H1 (cell line): ENCODE measurements around the gene CACNA1G. TPM values are rescaled to one million over a fixed set of nuclear protein-coding genes. Genes with fewer than 3 reads are reported as not detected.
A peak's percentile ranks its signal among the peaks of the same experiment; 100 is the strongest.

ENCODE experiments used
- CTCF ChIA-PET: fragments of 300-600 bp; sonication (Branson Sonifier 250); formaldehyde crosslinking; loops from one replicate; lab custom pipeline; 2021; ENCODE audit not compliant: partially characterized antibody; lab: Charles Lee
- POLR2A ChIA-PET: fragments of 300-600 bp; sonication (Branson Sonifier 250); formaldehyde crosslinking; loops from one replicate; lab custom pipeline; 2021; ENCODE audit warnings: inconsistent platforms; ENCODE audit not compliant: partially characterized antibody; lab: Charles Lee
- DNase-seq, 2 experiments: peaks; one replicate each; pipeline versions ENCODE4 v3.0.0 to v3.0.0-alpha.2; 2010 to 2022; ENCODE audit warnings: low spot score in 2 of 2, low read depth in 1 of 2, mixed read lengths in 1 of 2
- FAIRE-seq: peaks from 2 replicates; lab custom pipeline; 2011; peaks lifted over from hg19 to GRCh38; lab: Jason Lieb, UNC
- H2AFZ ChIP-seq: 2 replicates; pipeline ENCODE4 v1.8.1; 2012; ENCODE audit warnings: low read length, inconsistent platforms
- H2AK5ac ChIP-seq: 2 replicates; pipeline ENCODE4 v1.6.1; 2013; ENCODE audit warnings: low read depth, low read length
- H2BK120ac ChIP-seq: replicated peaks from 2 replicates; pipeline ENCODE3; 2013; ENCODE audit warnings: low read depth, low read length, inconsistent platforms
- H2BK12ac ChIP-seq: 2 replicates; pipeline ENCODE4 v1.6.1; 2013; ENCODE audit warnings: low read depth, low read length
- H2BK15ac ChIP-seq: 2 replicates; pipeline ENCODE4 v1.6.1; 2013; ENCODE audit warnings: low read length
- H2BK20ac ChIP-seq: 2 replicates; pipeline ENCODE4 v1.6.1; 2013; ENCODE audit warnings: low read length
- H2BK5ac ChIP-seq: 2 replicates; pipeline ENCODE4 v1.6.1; 2013; ENCODE audit warnings: low read depth, low read length
- H3K14ac ChIP-seq: 2 replicates; pipeline ENCODE4 v1.6.1; 2013; ENCODE audit warnings: inconsistent platforms; ENCODE audit not compliant: insufficient read length
- H3K18ac ChIP-seq: 2 replicates; pipeline ENCODE4 v1.6.1; 2013; ENCODE audit warnings: low read length; ENCODE audit errors: extremely low read depth
- H3K23ac ChIP-seq: 2 replicates; pipeline ENCODE4 v1.6.1; 2013; ENCODE audit warnings: inconsistent platforms; ENCODE audit not compliant: insufficient read length
- H3K23me2 ChIP-seq: 2 replicates; pipeline ENCODE4 v1.6.1; 2013; ENCODE audit warnings: low read depth, low read length
- H3K27ac ChIP-seq: 2 replicates; pipeline ENCODE4 v1.6.1; 2011; ENCODE audit warnings: low read depth, low read length, inconsistent platforms
- H3K27me3 ChIP-seq, 4 experiments: replicated peaks in 1 of 4; 1 replicate in 1 of 4; 2 replicates in 3 of 4; pipeline versions ENCODE4 v1.6.1 to v1.8.1; 2011 to 2013; ENCODE audit warnings: low read length in 3 of 4, mild to moderate bottlenecking in 3 of 4, inconsistent platforms in 2 of 4, mixed read lengths in 2 of 4, moderate library complexity in 1 of 4; ENCODE audit not compliant: control insufficient read depth in 3 of 4, insufficient read depth in 3 of 4; ENCODE audit errors: extremely low read depth in 1 of 4
- H3K36me3 ChIP-seq, 4 experiments: 2 replicates each; pipeline versions ENCODE4 v1.6.1 to v1.8.1; 2011 to 2013; ENCODE audit warnings: mild to moderate bottlenecking in 4 of 4, low read length in 3 of 4, moderate library complexity in 2 of 4, control low read depth in 1 of 4, inconsistent platforms in 1 of 4; ENCODE audit not compliant: insufficient read depth in 4 of 4, control insufficient read depth in 2 of 4
- H3K4ac ChIP-seq: replicated peaks from 2 replicates; pipeline ENCODE3; 2013; ENCODE audit warnings: low read length, low read depth, mixed read lengths, inconsistent platforms; ENCODE audit not compliant: insufficient read length
- H3K4me1 ChIP-seq, 4 experiments: replicated peaks in 1 of 4; 1 replicate in 1 of 4; 2 replicates in 3 of 4; pipeline versions ENCODE4 v1.6.1 to v1.8.1; 2011 to 2013; ENCODE audit warnings: low read length in 3 of 4, inconsistent platforms in 2 of 4, mixed read lengths in 1 of 4; ENCODE audit not compliant: insufficient read depth in 4 of 4, control insufficient read depth in 3 of 4
- H3K4me2 ChIP-seq, 2 experiments: 2 replicates each; pipeline versions ENCODE4 v1.6.1 to v1.8.1; 2011 to 2013; ENCODE audit warnings: low read depth in 2 of 2, low read length in 2 of 2, control low read depth in 1 of 2, inconsistent platforms in 1 of 2, mild to moderate bottlenecking in 1 of 2; ENCODE audit not compliant: insufficient read depth in 1 of 2
- H3K4me3 ChIP-seq, 4 experiments: fragments of 200-600, 300-600 bp in 1 of 4; sonication (generic), shearing (Covaris generic), sonication (Bioruptor Twin) in 1 of 4; 2 replicates each; pipeline versions ENCODE4 v1.5.1 to v1.8.1; 2011 to 2016; ENCODE audit warnings: low read length in 4 of 4, low read depth in 3 of 4, control low read depth in 2 of 4, inconsistent platforms in 2 of 4, mild to moderate bottlenecking in 2 of 4, mixed read lengths in 1 of 4, moderate library complexity in 1 of 4; ENCODE audit not compliant: insufficient read depth in 2 of 4; ENCODE audit errors: extremely low read depth in 1 of 4
- H3K56ac ChIP-seq: replicated peaks from 2 replicates; pipeline ENCODE3; 2013; ENCODE audit warnings: low read depth, mild to moderate bottlenecking, mixed read lengths, low read length, inconsistent platforms; ENCODE audit not compliant: insufficient read length
- H3K79me1 ChIP-seq: 2 replicates; pipeline ENCODE4 v1.6.1; 2013; ENCODE audit warnings: low read depth, low read length, control low read depth
- H3K79me2 ChIP-seq, 2 experiments: 2 replicates each; pipeline versions ENCODE4 v1.6.1 to v1.8.1; 2012 to 2013; ENCODE audit warnings: low read length in 2 of 2, mild to moderate bottlenecking in 2 of 2, inconsistent platforms in 1 of 2; ENCODE audit not compliant: insufficient read depth in 2 of 2, control insufficient read depth in 1 of 2
- H3K9ac ChIP-seq, 4 experiments: replicated peaks in 1 of 4; 1 replicate in 1 of 4; 2 replicates in 3 of 4; pipeline versions ENCODE4 v1.6.1 to v1.8.1; 2011 to 2013; ENCODE audit warnings: low read depth in 3 of 4, low read length in 3 of 4, control low read depth in 2 of 4, mild to moderate bottlenecking in 2 of 4, moderate library complexity in 2 of 4, inconsistent platforms in 1 of 4; ENCODE audit errors: extremely low read depth in 1 of 4
- H3K9me3 ChIP-seq, 2 experiments: 2 replicates each; pipeline versions ENCODE4 v1.6.1 to v1.8.1; 2012 to 2013; ENCODE audit warnings: mild to moderate bottlenecking in 2 of 2, moderate library complexity in 2 of 2, control low read depth in 1 of 2, inconsistent platforms in 1 of 2, low read depth in 1 of 2, low read length in 1 of 2, mixed read lengths in 1 of 2; ENCODE audit not compliant: insufficient read depth in 2 of 2
- H4K20me1 ChIP-seq, 2 experiments: replicated peaks in 1 of 2; 2 replicates each; pipeline versions ENCODE3 to v1.8.1; 2011 to 2013; ENCODE audit warnings: inconsistent platforms in 2 of 2, low read length in 2 of 2, mild to moderate bottlenecking in 1 of 2; ENCODE audit not compliant: insufficient read depth in 2 of 2, control insufficient read depth in 1 of 2
- H4K5ac ChIP-seq: 2 replicates; pipeline ENCODE4 v1.6.1; 2013; ENCODE audit warnings: low read length, low read depth, mixed read lengths, inconsistent platforms; ENCODE audit not compliant: insufficient read length
- H4K8ac ChIP-seq: 2 replicates; pipeline ENCODE4 v1.8.0; 2013; ENCODE audit warnings: mild to moderate bottlenecking, moderate library complexity, low read length, inconsistent platforms; ENCODE audit not compliant: insufficient read depth; ENCODE audit errors: extremely low read depth
- H4K91ac ChIP-seq: replicated peaks from 2 replicates; pipeline ENCODE3; 2013; ENCODE audit warnings: low read length, mixed read lengths, inconsistent platforms; ENCODE audit not compliant: insufficient read length
- BCL11A ChIP-seq, 2 experiments: IDR thresholded peaks; one replicate each; pipeline ENCODE4 v1.6.1; 2011; ENCODE audit warnings: low read depth in 2 of 2, low read length in 2 of 2, mild to moderate bottlenecking in 2 of 2
- BRCA1 ChIP-seq: IDR thresholded peaks from 2 replicates; pipeline ENCODE4 v1.6.1; 2012; ENCODE audit warnings: low read depth, low read length, improper control_type of control experiment
- CBX8 ChIP-seq: fragments of 300-800, 300-1000 bp; sonication (generic); IDR thresholded peaks from 2 replicates; pipeline ENCODE4 v1.7.1; 2016; ENCODE audit warnings: low read depth, low read length, borderline replicate concordance
- FOSL1 ChIP-seq: IDR thresholded peaks from 2 replicates; pipeline ENCODE4 v1.6.1; 2011; ENCODE audit warnings: mild to moderate bottlenecking, low read depth, low read length, moderate library complexity; ENCODE audit not compliant: insufficient read depth
- HDAC6 ChIP-seq: IDR thresholded peaks from one replicate; pipeline ENCODE4 v1.7.1; 2012; ENCODE audit warnings: low read depth, mild to moderate bottlenecking, inconsistent platforms, low read length, moderate library complexity
- JUND ChIP-seq: IDR thresholded peaks from 2 replicates; pipeline ENCODE4 v1.6.1; 2011; ENCODE audit warnings: mild to moderate bottlenecking, improper control_type of control experiment, low read length
- NRF1 ChIP-seq: IDR thresholded peaks from 2 replicates; pipeline ENCODE4 v1.6.1; 2011; ENCODE audit warnings: mild to moderate bottlenecking, low read depth, low read length, improper control_type of control experiment
- POLR2AphosphoS5 ChIP-seq: IDR thresholded peaks from 2 replicates; pipeline ENCODE4 v1.6.1; 2011; ENCODE audit warnings: low read depth, low read length
- SIRT6 ChIP-seq: IDR thresholded peaks from one replicate; pipeline ENCODE4 v1.7.1; 2012; ENCODE audit warnings: low read length, inconsistent platforms
- SP1 ChIP-seq: IDR thresholded peaks from 2 replicates; pipeline ENCODE4 v1.6.1; 2011; ENCODE audit warnings: low read depth, low read length
- TCF12 ChIP-seq: IDR thresholded peaks from 2 replicates; pipeline ENCODE4 v1.6.1; 2011; ENCODE audit warnings: low read depth, mild to moderate bottlenecking, low read length
- YY1 ChIP-seq: IDR thresholded peaks from 2 replicates; pipeline ENCODE4 v1.6.1; 2011; ENCODE audit warnings: low read depth, mild to moderate bottlenecking, low read length
- WGBS, 2 experiments: shearing (Covaris generic) in 1 of 2; methylation state at CpG; one replicate each; pipeline versions ENCODE4 v1.1.6 to v1.1.7; 2013 to 2015; ENCODE audit warnings: low lambda C conversion rate in 2 of 2, mixed read lengths in 2 of 2, inconsistent platforms in 1 of 2, low coverage in 1 of 2, missing lambda C conversion rate in 1 of 2; ENCODE audit not compliant: insufficient replicate concordance in 2 of 2, insufficient coverage in 1 of 2, insufficient read length in 1 of 2; ENCODE audit errors: extremely low coverage in 1 of 2, missing lambda C conversion rate in 1 of 2; 5-methylcytosine and 5-hydroxymethylcytosine counted together
- polyA plus RNA-seq, 7 experiments: library from polyadenylated mRNA; depleted of rRNA in 3 of 7; stranded (reverse) in 5 of 7; unstranded in 2 of 7; fragments of >200 nt in 5 of 7; fragments of 200-250 nt in 2 of 7; gene quantifications; 1 replicate in 5 of 7; 2 replicates in 1 of 7; 4 replicates in 1 of 7; pipeline versions ENCODE4 v1.2.1 to v1.2.3, GENCODE V29; 2011 to 2013; ENCODE audit warnings: missing spikeins in 2 of 7, mixed read lengths in 2 of 7
- total RNA-seq: library from RNA; stranded (reverse); fragmentation: NEBNext Ultra II Directional; extraction: Animal tissue kit (Norgen Biotek cat#: 25700); gene quantifications from 2 replicates; pipeline ENCODE4 v1.2.1, GENCODE V29; 2021
- TF ChIP-seq, protein P1 (sequence below): IDR thresholded peaks from 2 replicates; pipeline ENCODE4 v1.6.1; 2011; ENCODE audit warnings: low read depth, mild to moderate bottlenecking, low read length; ENCODE audit not compliant: insufficient read depth
- TF ChIP-seq, protein P2 (sequence below): IDR thresholded peaks from 2 replicates; pipeline ENCODE4 v1.6.1; 2012; ENCODE audit warnings: inconsistent platforms

CACNA1G gene
- total and polyA plus RNA-seq, 2 of the 8 experiments (the other 6 are each of a cell fraction or from before 2014, with no cell fraction given): 2.9 to 4.9 TPM

- Histone ChIP-seq H3K4me1 (peaks cover 0 to 11% (median 7%) of the 10 kb centered on the region in 4 experiments; a peak in 4 of 7 replicates), H3K36me3 (peaks cover 0 to 3% (median 0%) of the 10 kb centered on the region in 4 experiments; a peak in 1 of 8 replicates), H3K9ac (no peak overlapping the region), H3K9me3 (no peaks in the 10 kb centered on the region), H2BK15ac (no peak overlapping the region; the same call in 1 of the 2 replicates), H3K27me3 (no peaks in the 10 kb centered on the region; a peak in 1 of 7 replicates), H3K4me3 (no peak overlapping the region), H3K23ac (no peak overlapping the region), H3K18ac (no peak overlapping the region), H3K27ac (no peak overlapping the region), H4K91ac (no peak overlapping the region), H3K79me2 (no peaks in the 10 kb centered on the region), H3K23me2 (no peaks in the 10 kb centered on the region), H2BK120ac (no peak overlapping the region), H2BK5ac (0 out of 2 replicates have a peak overlapping the region, but pooled peaks have one; percentile 6), H3K56ac (no peak overlapping the region), H2BK12ac (no peak overlapping the region), H2AFZ (no peak overlapping the region), H3K79me1 (no peaks in the 10 kb centered on the region), H2BK20ac (no peak overlapping the region), H2AK5ac (peak overlapping the region; percentile 60; the same call in 1 of the 2 replicates), H4K20me1 (peaks cover 2 to 5% of the 10 kb centered on the region in 2 experiments), H3K14ac (no peak overlapping the region), H4K5ac (no peak overlapping the region), H3K4me2 (no peak overlapping the region), H4K8ac (no peak overlapping the region), H3K4ac (peak overlapping the region; percentile 21)
- ChIA-PET POLR2A (interaction anchor here (1.0 to 2.2 kb wide), 2 partner anchors 15 to 16 kb away, joined by 4 to 6 read pairs; no protein-coding TSS in a partner anchor), CTCF (interaction anchor here (0.6 to 5.0 kb wide), 13 partner anchors 8 to 117 kb away, joined by 3 to 45 read pairs (median 4); no protein-coding TSS in a partner anchor)
- FAIRE-seq (no peak), DNase-seq (no peak)
- WGBS, 2 experiments: 89% methylated on average over 13 of the region's 13 CpGs; no CpG with 5 or more reads in 1 of the 2 experiments
- TF ChIP-seq SP1 (no peak), CBX8 (no peak), NRF1 (no peak), HDAC6 (no peak), POLR2AphosphoS5 (no peak), JUND (no peak), SIRT6 (no peak), TCF12 (no peak), YY1 (no peak), BRCA1 (no peak), BCL11A (IDR thresholded peaks at IDR 0.05; ENCODE audit: low read depth in 2 of 2, low read length in 2 of 2) (no peak), FOSL1 (no peak)
- TF ChIP-seq, protein P1, sequence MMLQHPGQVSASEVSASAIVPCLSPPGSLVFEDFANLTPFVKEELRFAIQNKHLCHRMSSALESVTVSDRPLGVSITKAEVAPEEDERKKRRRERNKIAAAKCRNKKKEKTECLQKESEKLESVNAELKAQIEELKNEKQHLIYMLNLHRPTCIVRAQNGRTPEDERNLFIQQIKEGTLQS: no peak
- TF ChIP-seq, protein P2, sequence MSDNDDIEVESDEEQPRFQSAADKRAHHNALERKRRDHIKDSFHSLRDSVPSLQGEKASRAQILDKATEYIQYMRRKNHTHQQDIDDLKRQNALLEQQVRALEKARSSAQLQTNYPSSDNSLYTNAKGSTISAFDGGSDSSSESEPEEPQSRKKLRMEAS: no peak
These were observed 17.0 kb downstream of the CACNA1G start for GRCh38 chr17:50577451-50577954.
